Measurements from ENCODE around the gene PARD3B. TPM values are rescaled to one million over a fixed set of nuclear protein-coding genes. Genes with fewer than 3 reads are reported as not detected.

The PARD3B gene
- total and polyA plus RNA-seq, 7 donors = 3.2 to 64.0 (median 42.5) TPM

- TF ChIP-seq EP300 (IDR thresholded peaks at IDR 0.05) = no peak
- no peak for TF ChIP-seq POLR2A (IDR thresholded peaks at IDR 0.05)
- no peak for TF ChIP-seq POLR2AphosphoS5 (IDR thresholded peaks at IDR 0.05)
- no peak for TF ChIP-seq CTCF (IDR thresholded peaks at IDR 0.05)
- no peak overlapping the region for H3K4me3 ChIP-seq
- 61 to 70% methylated on average over 6 of the region's 6 CpGs for WGBS, 2 donors
- no peaks in the 10 kb centered on the region for H3K36me3 ChIP-seq
- H3K9me3 ChIP-seq = no peaks in the 10 kb centered on the region
- intact Hi-C loops (cut with DNase I) = no loop called here
- H3K27ac ChIP-seq = no peak overlapping the region
- no peaks in the 10 kb centered on the region for H3K27me3 ChIP-seq
- DNase-seq = no peak
- H3K4me1 ChIP-seq = no peaks in the 10 kb centered on the region
Measured at GRCh38 chr2:205642599-205643356, 1097.5 kb downstream of the PARD3B start.

- Histone ChIP-seq H3K27me3 (no peaks in the 10 kb centered on the region), H3K9me3 (no peaks in the 10 kb centered on the region), H3K36me3 (no peaks in the 10 kb centered on the region), H3K27ac (no peak overlapping the region), H3K4me3 (no peak overlapping the region), H3K4me1 (no peaks in the 10 kb centered on the region)
- intact Hi-C loops (cut with DNase I) = no loop called here
- WGBS, 2 donors = 80 to 81% methylated on average over 10 of the region's 10 CpGs
- DNase-seq = no peak
- TF ChIP-seq CTCF (IDR thresholded peaks at IDR 0.05) (no peak), POLR2A (IDR thresholded peaks at IDR 0.05) (no peak), POLR2AphosphoS5 (IDR thresholded peaks at IDR 0.05) (no peak), EP300 (IDR thresholded peaks at IDR 0.05) (no peak)
Measured at GRCh38 chr2:205643391-205643885, 1098.2 kb downstream of the PARD3B start.

DNA sequence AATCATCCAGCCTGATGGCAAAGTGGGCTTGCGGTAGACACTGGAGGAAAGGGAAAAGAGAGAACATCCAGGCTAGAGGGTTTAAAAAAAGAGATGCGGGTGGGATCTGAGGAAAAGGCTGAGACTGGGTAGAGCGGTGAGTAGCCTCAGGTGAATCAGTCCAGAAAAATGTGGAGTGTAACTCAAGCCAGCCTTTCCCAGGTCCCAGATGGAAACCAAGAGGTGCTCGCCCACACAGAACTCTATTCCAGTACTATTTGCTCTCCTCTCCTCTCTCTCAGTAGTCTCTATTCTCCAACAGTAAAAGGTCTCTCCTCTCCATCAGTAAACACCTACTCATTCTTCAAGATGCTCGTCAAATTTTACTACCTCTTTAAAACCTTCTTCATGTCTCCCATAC lies 1098.7 kb downstream of the PARD3B start:
- intact Hi-C loops (cut with DNase I) = no loop called here
- 88 to 89% methylated on average over 5 of the region's 5 CpGs for WGBS, 2 donors
- no peak overlapping the region for H3K27ac ChIP-seq
- H3K36me3 ChIP-seq = no peaks in the 10 kb centered on the region
- no peaks in the 10 kb centered on the region for H3K4me1 ChIP-seq
- no peaks in the 10 kb centered on the region for H3K9me3 ChIP-seq
- TF ChIP-seq EP300 (IDR thresholded peaks at IDR 0.05) (no peak), CTCF (IDR thresholded peaks at IDR 0.05) (no peak), POLR2A (IDR thresholded peaks at IDR 0.05) (no peak), POLR2AphosphoS5 (IDR thresholded peaks at IDR 0.05) (no peak)
- DNase-seq = no peak
- no peaks in the 10 kb centered on the region for H3K27me3 ChIP-seq
- no peak overlapping the region for H3K4me3 ChIP-seq

DNA sequence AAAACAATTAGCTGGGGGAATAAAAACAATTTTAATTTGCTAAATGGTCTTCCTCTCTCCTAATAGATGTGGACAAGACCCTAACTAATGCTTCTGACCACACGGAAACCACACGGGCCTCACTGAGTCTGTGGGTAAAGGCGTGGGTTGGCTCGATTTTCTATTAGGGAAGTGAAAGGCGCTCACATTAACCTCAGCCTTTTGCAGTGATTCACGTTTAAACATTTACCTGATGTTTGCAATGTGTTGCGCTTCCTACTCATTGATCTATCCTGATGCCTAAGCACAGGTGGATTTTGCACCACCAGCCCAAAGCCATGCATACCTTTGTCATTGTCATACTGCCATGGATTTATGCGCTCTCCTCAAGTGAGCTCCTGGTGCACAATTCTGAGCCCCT lies 1101.4 kb downstream of the PARD3B start:
- no peak overlapping the region for H3K27ac ChIP-seq
- no peaks in the 10 kb centered on the region for H3K27me3 ChIP-seq
- DNase-seq = no peak
- WGBS, 2 donors = 60 to 82% methylated on average over 8 of the region's 8 CpGs
- H3K9me3 ChIP-seq = no peaks in the 10 kb centered on the region
- H3K4me1 ChIP-seq = no peaks in the 10 kb centered on the region
- intact Hi-C loops (cut with DNase I) = no loop called here
- H3K36me3 ChIP-seq = no peaks in the 10 kb centered on the region
- no peak overlapping the region for H3K4me3 ChIP-seq
- TF ChIP-seq EP300 (IDR thresholded peaks at IDR 0.05) (no peak), POLR2AphosphoS5 (IDR thresholded peaks at IDR 0.05) (no peak), CTCF (IDR thresholded peaks at IDR 0.05) (no peak), POLR2A (IDR thresholded peaks at IDR 0.05) (no peak)

All from sigmoid colon (tissue), 7 donors.